ENCODE measurements around the gene GSTK1. TPM values are rescaled to one million over a fixed set of nuclear protein-coding genes. Genes with fewer than 3 reads are reported as not detected.
"Not testable (repeated sequence)": the region's sequence is repeated elsewhere in the genome, so short reads cannot be mapped to it uniquely, and the experiment has no call there.

Gene GSTK1
- total RNA-seq, 1 donor from 2014 or later: 141 TPM

GRCh38 chr7:143269251-143269650 lies 6.0 kb downstream of the GSTK1 start:
- no peak for DNase-seq (ENCODE audit: extremely low read depth, low read depth, low spot score)

GRCh38 chr7:143271240-143271639 lies 8.0 kb downstream of the GSTK1 start:
- no peak for DNase-seq (ENCODE audit: extremely low read depth, low read depth, low spot score)

GRCh38 chr7:143272871-143273270 lies 9.6 kb downstream of the GSTK1 start:
- DNase-seq (ENCODE audit: extremely low read depth, low read depth, low spot score): no peak

- DNase-seq (ENCODE audit: extremely low read depth, low read depth, low spot score): no peak
Observed at GRCh38 chr7:143279186-143280098, 16.2 kb downstream of the GSTK1 start.

GRCh38 chr7:143280160-143280559 lies 16.9 kb downstream of the GSTK1 start:
- DNase-seq (ENCODE audit: extremely low read depth, low read depth, low spot score): no peak

- DNase-seq (ENCODE audit: extremely low read depth, low read depth, low spot score): no peak
Observed at GRCh38 chr7:143280566-143280965, 17.3 kb downstream of the GSTK1 start.

GRCh38 chr7:143281529-143281928 lies 18.3 kb downstream of the GSTK1 start:
- no peak for DNase-seq (ENCODE audit: extremely low read depth, low read depth, low spot score)

- DNase-seq (ENCODE audit: extremely low read depth, low read depth, low spot score): no peak
Observed at GRCh38 chr7:143282124-143282523, 18.9 kb downstream of the GSTK1 start.

- DNase-seq (ENCODE audit: extremely low read depth, low read depth, low spot score): no peak
Observed at GRCh38 chr7:143283381-143283780, 20.1 kb downstream of the GSTK1 start.

- no peak for DNase-seq (ENCODE audit: extremely low read depth, low read depth, low spot score)
Observed at GRCh38 chr7:143284591-143285469, 21.6 kb downstream of the GSTK1 start, which contains the start of gene TMEM139. TMEM139 (plus strand) TSS chr7:143284958; CDS start chr7:143285958, 1,000 bp downstream.

- no peak for DNase-seq (ENCODE audit: extremely low read depth, low read depth, low spot score)
Observed at GRCh38 chr7:143285470-143285778, 22.2 kb downstream of the GSTK1 start.

- no peak for DNase-seq (ENCODE audit: extremely low read depth, low read depth, low spot score)
Observed at GRCh38 chr7:143285806-143286521, 22.7 kb downstream of the GSTK1 start.

- no peak for DNase-seq (ENCODE audit: extremely low read depth, low read depth, low spot score)
Observed at GRCh38 chr7:143286522-143286890, 23.3 kb downstream of the GSTK1 start.

- no peak for DNase-seq (ENCODE audit: extremely low read depth, low read depth, low spot score)
Observed at GRCh38 chr7:143287339-143287934, 24.2 kb downstream of the GSTK1 start.

- no peak for DNase-seq (ENCODE audit: extremely low read depth, low read depth, low spot score)
Observed at GRCh38 chr7:143287935-143288826, 24.9 kb downstream of the GSTK1 start, which contains the start of gene CASP2. CASP2 (plus strand) TSS chr7:143288351; CDS start chr7:143288456, 105 bp downstream.

- no peak for DNase-seq (ENCODE audit: extremely low read depth, low read depth, low spot score)
Observed at GRCh38 chr7:143288836-143289235, 25.6 kb downstream of the GSTK1 start.

- no peak for DNase-seq (ENCODE audit: extremely low read depth, low read depth, low spot score)
Observed at GRCh38 chr7:143289421-143289820, 26.2 kb downstream of the GSTK1 start.

GRCh38 chr7:143289888-143290287 lies 26.6 kb downstream of the GSTK1 start:
- not testable (repeated sequence) for DNase-seq (ENCODE audit: extremely low read depth, low read depth, low spot score)

GRCh38 chr7:143290293-143290692 lies 27.1 kb downstream of the GSTK1 start:
- DNase-seq (ENCODE audit: extremely low read depth, low read depth, low spot score): no peak

Measured in glomerular endothelial cell (primary cell).